NB4 (cell line): ENCODE data around the gene OPA1.

ENCODE experiments used
- MYC ChIP-seq: IDR thresholded peaks from 2 replicates; pipeline ENCODE4 v1.6.1; 2011; ENCODE audit warnings: low read depth, low read length
- TF ChIP-seq, protein P1 (sequence below): IDR thresholded peaks from one replicate; pipeline ENCODE4 v1.5.1; 2012; ENCODE audit warnings: low read depth, low read length
- TF ChIP-seq, protein P2 (sequence below): IDR thresholded peaks from 2 replicates; pipeline ENCODE4 v1.6.1; 2011; ENCODE audit warnings: low read depth, low read length

GRCh38 chr3:193637831-193638230 is 44.8 kb downstream of the OPA1 start:
- TF ChIP-seq, protein P1, sequence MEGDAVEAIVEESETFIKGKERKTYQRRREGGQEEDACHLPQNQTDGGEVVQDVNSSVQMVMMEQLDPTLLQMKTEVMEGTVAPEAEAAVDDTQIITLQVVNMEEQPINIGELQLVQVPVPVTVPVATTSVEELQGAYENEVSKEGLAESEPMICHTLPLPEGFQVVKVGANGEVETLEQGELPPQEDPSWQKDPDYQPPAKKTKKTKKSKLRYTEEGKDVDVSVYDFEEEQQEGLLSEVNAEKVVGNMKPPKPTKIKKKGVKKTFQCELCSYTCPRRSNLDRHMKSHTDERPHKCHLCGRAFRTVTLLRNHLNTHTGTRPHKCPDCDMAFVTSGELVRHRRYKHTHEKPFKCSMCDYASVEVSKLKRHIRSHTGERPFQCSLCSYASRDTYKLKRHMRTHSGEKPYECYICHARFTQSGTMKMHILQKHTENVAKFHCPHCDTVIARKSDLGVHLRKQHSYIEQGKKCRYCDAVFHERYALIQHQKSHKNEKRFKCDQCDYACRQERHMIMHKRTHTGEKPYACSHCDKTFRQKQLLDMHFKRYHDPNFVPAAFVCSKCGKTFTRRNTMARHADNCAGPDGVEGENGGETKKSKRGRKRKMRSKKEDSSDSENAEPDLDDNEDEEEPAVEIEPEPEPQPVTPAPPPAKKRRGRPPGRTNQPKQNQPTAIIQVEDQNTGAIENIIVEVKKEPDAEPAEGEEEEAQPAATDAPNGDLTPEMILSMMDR = no peak
- TF ChIP-seq, protein P2, sequence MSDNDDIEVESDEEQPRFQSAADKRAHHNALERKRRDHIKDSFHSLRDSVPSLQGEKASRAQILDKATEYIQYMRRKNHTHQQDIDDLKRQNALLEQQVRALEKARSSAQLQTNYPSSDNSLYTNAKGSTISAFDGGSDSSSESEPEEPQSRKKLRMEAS = no peak
- no peak for TF ChIP-seq MYC
